NCI-H526 (cell line): ENCODE results near the gene GNL3L.
"Not testable (repeated sequence)": the region's sequence is repeated elsewhere in the genome, so short reads cannot be mapped to it uniquely, and the experiment has no call there.

ENCODE experiments used
- DNase-seq, 2 experiments: peaks; one replicate each; lab custom pipeline; 2025; lab: John Stamatoyannopoulos, UW

Gene GNL3L

GRCh38 chrX:54529552-54530356 lies at the start of gene GNL3L:
Gene GNL3L (plus strand): TSS chrX:54530219. CDS start chrX:54532567, 2,348 bp downstream.
- peak; percentile 77 to 92 for DNase-seq

- peak in 1 of 2 experiments; percentile 68 for DNase-seq
Observed at GRCh38 chrX:54482839-54483593, 47.0 kb upstream of the GNL3L start.

GRCh38 chrX:54483946-54484345 lies 46.1 kb upstream of the GNL3L start:
- peak in 1 of 2 experiments; percentile 28 for DNase-seq

- DNase-seq, result no peak
Observed at GRCh38 chrX:54484666-54485065, 45.4 kb upstream of the GNL3L start.

- not testable (repeated sequence) for DNase-seq
Observed at GRCh38 chrX:54489819-54490218, 40.2 kb upstream of the GNL3L start.

GRCh38 chrX:54492340-54492739 lies 37.7 kb upstream of the GNL3L start:
- DNase-seq, result no peak

GRCh38 chrX:54494166-54494988 lies 35.6 kb upstream of the GNL3L start:
- DNase-seq, result no peak

GRCh38 chrX:54494989-54495813 lies 34.8 kb upstream of the GNL3L start:
- DNase-seq, result peak in 1 of 2 experiments; percentile 68

GRCh38 chrX:54495814-54496516 lies 34.1 kb upstream of the GNL3L start, which contains the start of gene FGD1:
Gene FGD1 (minus strand): TSS chrX:54496234. CDS start chrX:54495432, 802 bp downstream.
- peak; percentile 45 to 86 for DNase-seq

GRCh38 chrX:54496517-54496852 lies 33.5 kb upstream of the GNL3L start:
- DNase-seq, result no peak

GRCh38 chrX:54496936-54497335 lies 33.1 kb upstream of the GNL3L start:
- DNase-seq, result no peak

GRCh38 chrX:54509400-54509799 lies 20.6 kb upstream of the GNL3L start:
- DNase-seq, result no peak

GRCh38 chrX:54529151-54529550 lies 868 bp upstream of the GNL3L start:
- DNase-seq, result peak in 1 of 2 experiments; percentile 13

GRCh38 chrX:54530357-54530900 lies 410 bp downstream of the GNL3L start:
- DNase-seq, result no peak

GRCh38 chrX:54534271-54534670 lies 4.3 kb downstream of the GNL3L start:
- no peak for DNase-seq

- DNase-seq, result no peak
Observed at GRCh38 chrX:54540289-54540688, 10.3 kb downstream of the GNL3L start.

- DNase-seq, result not testable (repeated sequence)
Observed at GRCh38 chrX:54542239-54542638, 12.2 kb downstream of the GNL3L start.

GRCh38 chrX:54550821-54551220 lies 20.8 kb downstream of the GNL3L start:
- no peak for DNase-seq

GRCh38 chrX:54551801-54552200 lies 21.8 kb downstream of the GNL3L start:
- no peak for DNase-seq

GRCh38 chrX:54555006-54555405 lies 25.0 kb downstream of the GNL3L start:
- DNase-seq, result not testable (repeated sequence)
